Heart left ventricle (tissue), 16 donors: Measurements from ENCODE around the gene HOXD10. TPM values are rescaled to one million over a fixed set of nuclear protein-coding genes. Genes with fewer than 3 reads are reported as not detected.

Source experiments
- ATAC-seq, 4 donors: fragments of 200-7000 bp; cut with Tn5 transposase; one replicate each; pipeline ENCODE4 v1.9.1; 2020 to 2022; ENCODE audit warnings: moderate library complexity in 4 of 4, mild to moderate bottlenecking in 3 of 4, moderate number of reproducible peaks in 1 of 4
- DNase-seq, 5 donors: peaks; one replicate each; pipeline ENCODE4 v3.0.0-alpha.2; 2020
- H3K27ac ChIP-seq, 12 donors: fragments of 200-600 bp; sonication (generic) in 4 of 12; one replicate each; pipeline versions ENCODE4 v1.5.0 to v1.8.0; 2016 to 2022; ENCODE audit warnings: mild to moderate bottlenecking in 2 of 12
- H3K27me3 ChIP-seq, 9 donors: fragments of 200-600 bp; sonication (generic) in 2 of 9; one replicate each; pipeline versions ENCODE4 v1.5.1 to v1.8.0; 2016 to 2022; ENCODE audit warnings: mild to moderate bottlenecking in 3 of 9
- H3K36me3 ChIP-seq, 9 donors: fragments of 200-600 bp; sonication (generic) in 2 of 9; one replicate each; pipeline versions ENCODE4 v1.5.0 to v1.8.0; 2018 to 2022; ENCODE audit warnings: mild to moderate bottlenecking in 2 of 9
- H3K4me1 ChIP-seq, 12 donors: fragments of 200-600 bp; sonication (generic) in 4 of 12; one replicate each; pipeline versions ENCODE4 v1.5.0 to v1.8.0; 2016 to 2022; ENCODE audit warnings: mild to moderate bottlenecking in 3 of 12
- H3K4me3 ChIP-seq, 12 donors: fragments of 200-600 bp; sonication (generic) in 4 of 12; one replicate each; pipeline versions ENCODE4 v1.5.0 to v1.8.0; 2017 to 2022; ENCODE audit warnings: mild to moderate bottlenecking in 9 of 12, moderate library complexity in 4 of 12
- H3K9me3 ChIP-seq, 12 donors: fragments of 200-600 bp; sonication (generic) in 4 of 12; one replicate each; pipeline versions ENCODE4 v1.5.0 to v1.8.0; 2016 to 2022; ENCODE audit warnings: mild to moderate bottlenecking in 1 of 12
- CTCF ChIP-seq, 12 donors: fragments of 200-600 bp; sonication (generic) in 4 of 12; IDR thresholded peaks; one replicate each; pipeline versions ENCODE4 v1.5.0 to v1.8.0; 2018 to 2022; ENCODE audit warnings: antibody characterized with exemption in 12 of 12, mild to moderate bottlenecking in 5 of 12
- POLR2A ChIP-seq, 2 donors: fragments of 450-650 bp; IDR thresholded peaks; one replicate each; pipeline ENCODE4 v1.6.1; 2017; ENCODE audit warnings: antibody characterized with exemption in 2 of 2, mild to moderate bottlenecking in 2 of 2, moderate library complexity in 2 of 2
- WGBS, 4 donors: extraction: QIAGEN DNeasy Blood & Tissue Kit in 2 of 4; methylation state at CpG; one replicate each; pipeline versions ENCODE4 v1.1.5 to v1.1.7; 2013 to 2018; 5-methylcytosine and 5-hydroxymethylcytosine counted together
- intact Hi-C, 10 donors: fragments of 100-400 bp; cut with DNase I; formaldehyde crosslinking; loops; one replicate each; pipeline versions ENCODE4 v1.11.1 to v1.14.2; 2022
- polyA plus RNA-seq, 2 donors: library from polyadenylated mRNA; stranded (reverse); fragments of 200-250 nt; gene quantifications; one replicate each; pipeline ENCODE4 v1.2.3, GENCODE V29; 2013
- total RNA-seq, 9 donors: library from RNA; depleted of rRNA in 2 of 9; stranded (reverse); fragments of >200 nt in 2 of 9; fragmentation: NEBNext Ultra II Directional in 3 of 9; extraction: Animal tissue kit (Norgen Biotek cat#: 25700) in 3 of 9; gene quantifications; one replicate each; pipeline versions ENCODE4 v1.1.0 to v1.2.4, GENCODE V29; 2016 to 2023
- donor health status: ischemic (EF 13 %, LVEDD 7.1; RV severe dilation, severe dysfunction).
- donor health status: healthy with polysubstance abuse.
- donor health status: DM: no; HTN: yes; CAD: no.
- donor health status: DM: no; HTN: no; CAD: no.
- donor health status: ischemic (EF 25% LVEDD 6.9; RV normal size, moderate dysfunction).
- donor health status: ischemic (EF 25% LVEDD 5.7; RV mildly dilated, moderate dysfunction).
- donor health status: healthy.
- donor health status: DM: yes; HTN: yes; CAD: no.
- donor health status: ischemic (EF 35%, LVEDD 5.7; RV mildly dilated, moderate dysfunction).
- donor health status: nonischemic (EF 11% LVEDD 7.7; RV severe dilation, severe dysfunction).
- donor health status: DM: yes; HTN: yes; CAD: no.
- donor health status: PGD.
- donor health status: ischemic (EF 29% LVEDD 5.4; RV normal size, mild dysfunction).
- donor health status: nonischemic (EF 23%, LVEDD 6.1; RV moderate dilation, normal function).

Gene HOXD10
- total and polyA plus RNA-seq, 11 donors: 0.03 to 0.43 TPM; not detected in 9

GRCh38 chr2:176103742-176104315 lies 12.7 kb upstream of the HOXD10 start:
- ATAC-seq (no peak), DNase-seq (peak in 1 of 5 donors; percentile 3)
- TF ChIP-seq CTCF (IDR thresholded peaks at IDR 0.05) (no peak), POLR2A (IDR thresholded peaks at IDR 0.05) (no peak)
- Histone ChIP-seq H3K9me3 (no peaks in the 10 kb centered on the region), H3K4me1 (peaks cover 0 to 50% (median 9%) of the 10 kb centered on the region in 12 donors), H3K36me3 (no peaks in the 10 kb centered on the region), H3K4me3 (peak overlapping the region in 2 of 12 donors; percentile 4 to 5), H3K27ac (peak overlapping the region in 1 of 12 donors; percentile 90), H3K27me3 (peaks cover 88 to 99% (median 96%) of the 10 kb centered on the region in 9 donors)
- intact Hi-C loops: no loop called here
- WGBS, 4 donors: 3 to 7% (median 5%) methylated on average over 17 of the region's 17 CpGs

- intact Hi-C loops: no loop called here
- Histone ChIP-seq H3K4me3 (peak overlapping the region in 2 of 12 donors; percentile 4 to 11), H3K36me3 (no peaks in the 10 kb centered on the region), H3K27me3 (peaks cover 87 to 99% (median 96%) of the 10 kb centered on the region in 9 donors), H3K9me3 (no peaks in the 10 kb centered on the region), H3K4me1 (peaks cover 0 to 55% (median 10%) of the 10 kb centered on the region in 12 donors), H3K27ac (peak overlapping the region in 1 of 12 donors; percentile 90)
- ATAC-seq: no peak
- DNase-seq: peak in 1 of 5 donors; percentile 15
- TF ChIP-seq CTCF (IDR thresholded peaks at IDR 0.05) (no peak), POLR2A (IDR thresholded peaks at IDR 0.05) (no peak)
- WGBS, 4 donors: 2 to 4% (median 2%) methylated on average over 50 to 56 of the region's 56 CpGs
Measured at GRCh38 chr2:176104316-176105077, 12.1 kb upstream of the HOXD10 start.

- peaks cover 88 to 99% (median 96%) of the 10 kb centered on the region in 9 donors for H3K27me3 ChIP-seq
- WGBS, 4 donors: 4 to 7% (median 5%) methylated on average over 24 to 25 of the region's 25 CpGs
Measured at GRCh38 chr2:176105078-176105729, 11.4 kb upstream of the HOXD10 start.

More at GRCh38 chr2:176105078-176105729, 11.4 kb upstream of the HOXD10 start:
- no peaks in the 10 kb centered on the region for H3K9me3 ChIP-seq
- intact Hi-C loops: no loop called here
- H3K4me3 ChIP-seq: peak overlapping the region in 1 of 12 donors; percentile 11
- no peaks in the 10 kb centered on the region for H3K36me3 ChIP-seq
- H3K4me1 ChIP-seq: peaks cover 0 to 48% (median 10%) of the 10 kb centered on the region in 12 donors
- peak in 1 of 5 donors; percentile 7 for DNase-seq
- peak overlapping the region in 1 of 12 donors; percentile 90 for H3K27ac ChIP-seq
- TF ChIP-seq POLR2A (IDR thresholded peaks at IDR 0.05) (no peak), CTCF (IDR thresholded peaks at IDR 0.05) (no peak)
- ATAC-seq: no peak
